ENCODE measurements around the gene OR8B8. TPM values are rescaled to one million over a fixed set of nuclear protein-coding genes. Genes with fewer than 3 reads are reported as not detected.

OR8B8 gene
- total RNA-seq, 5 donors from 2014 or later (not counting 1 experiment from before 2014, with no cell fraction given), result not detected

DNA sequence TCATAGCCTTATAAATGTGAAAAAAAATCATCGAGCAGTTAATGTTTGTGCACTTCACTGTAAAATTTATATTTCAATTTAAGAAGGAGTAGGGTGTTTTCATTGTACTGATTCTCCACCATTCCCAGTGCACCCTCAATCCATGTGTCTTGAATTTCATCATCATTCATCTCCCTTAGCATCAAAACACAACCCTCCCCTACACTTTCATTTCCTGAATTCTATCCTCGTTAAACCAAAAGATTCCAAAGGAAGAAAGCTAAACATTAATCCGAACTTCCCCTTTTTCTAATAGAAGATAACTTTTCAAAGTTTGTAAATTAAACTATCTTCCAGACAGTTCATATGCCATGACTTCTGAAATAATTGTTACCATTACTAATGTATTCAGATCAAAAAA is 34.1 kb upstream of the OR8B8 start:
- Histone ChIP-seq H3K9me3 (no peaks in the 10 kb centered on the region), H3K4me3 (ENCODE audit: control insufficient read depth in 1 of 2, extremely low read depth in 1 of 2, low read length in 1 of 2) (no peak overlapping the region), H3K27me3 (replicated peaks in 1 of 2; ENCODE audit: control insufficient read depth in 2 of 2, extremely low read depth in 1 of 2, insufficient read depth in 2 of 2, low read length in 1 of 2) (peaks cover 0 to 7% of the 10 kb centered on the region in 2 experiments), H3K36me3 (ENCODE audit: control insufficient read depth in 2 of 2, extremely low read depth in 1 of 2, insufficient read depth in 1 of 2, low read length in 1 of 2) (no peaks in the 10 kb centered on the region), H3K4me1 (ENCODE audit: control insufficient read depth in 1 of 2, extremely low read depth in 1 of 2, insufficient read depth in 2 of 2, low read length in 2 of 2) (no peaks in the 10 kb centered on the region), H3K27ac (ENCODE audit: low read length) (no peak overlapping the region)
- DNase-seq, result no peak
- H3K27ac Mint-ChIP-seq, result no peak overlapping the region
- POLR2A ChIA-PET, result no interaction called here
- peaks cover 21 to 45% of the 10 kb centered on the region in 2 donors for H3K27me3 Mint-ChIP-seq
- CTCF ChIA-PET, result no interaction called here
- no peaks in the 10 kb centered on the region for H3K9me3 Mint-ChIP-seq
- H3K36me3 Mint-ChIP-seq, result no peaks in the 10 kb centered on the region
- no CpG with 5 or more reads among the region's 3 CpGs for WGBS (ENCODE audit: insufficient coverage)
- no peak overlapping the region for H3K4me3 Mint-ChIP-seq
- ATAC-seq (replicated peaks in 1 of 4), result no peak
- H3K4me1 Mint-ChIP-seq, result peaks cover 9 to 12% (median 12%) of the 10 kb centered on the region in 3 donors

DNA sequence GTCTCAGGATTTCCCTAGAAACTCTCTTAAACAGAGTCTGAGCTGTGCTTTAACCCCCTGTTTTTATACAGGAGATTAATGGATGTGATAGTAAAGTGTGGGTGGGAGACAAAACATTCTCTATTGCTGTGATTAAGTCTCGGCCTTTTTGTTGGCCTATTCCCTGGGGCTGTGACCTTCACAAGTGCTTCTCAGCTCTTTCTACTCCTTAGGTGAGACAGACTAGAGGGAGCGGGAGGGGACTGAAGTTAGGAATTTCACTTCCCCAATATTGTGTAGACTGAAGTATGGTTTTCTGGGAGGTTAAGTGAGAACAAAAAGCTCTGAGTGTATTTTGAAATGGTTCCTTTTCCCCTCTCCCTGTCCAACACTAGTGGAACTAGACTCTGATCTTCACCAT is 29.8 kb upstream of the OR8B8 start:
- H3K4me3 Mint-ChIP-seq, result no peak overlapping the region
- no peak for DNase-seq

DNA sequence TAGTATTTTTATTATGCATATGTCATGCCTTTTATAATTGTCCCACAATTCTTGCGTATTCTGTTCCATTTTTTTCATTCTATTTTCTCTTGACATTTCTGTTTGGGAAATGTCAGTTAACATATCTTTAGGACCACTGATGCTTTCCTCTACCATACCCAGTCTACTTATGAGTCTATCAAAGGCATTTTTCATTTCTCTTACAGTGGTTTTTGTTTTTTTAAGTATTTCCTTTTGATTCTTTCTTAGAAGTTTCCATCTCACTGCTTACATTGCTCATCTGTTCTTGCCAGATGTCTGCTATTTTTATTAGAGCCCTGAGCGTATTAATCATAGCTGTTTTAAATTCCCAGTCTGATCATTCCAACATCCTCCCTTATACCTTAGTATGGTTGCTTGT is 29.3 kb upstream of the OR8B8 start:
- no peak for ATAC-seq (replicated peaks in 1 of 4)
- no peak overlapping the region for H3K4me3 Mint-ChIP-seq
- H3K27me3 Mint-ChIP-seq, result peaks cover 7 to 31% of the 10 kb centered on the region in 2 donors
- H3K9me3 Mint-ChIP-seq, result no peaks in the 10 kb centered on the region
- H3K4me1 Mint-ChIP-seq, result no peaks in the 10 kb centered on the region
- DNase-seq, result no peak
- H3K4me3 ChIP-seq (ENCODE audit: control insufficient read depth in 1 of 2, extremely low read depth in 1 of 2, low read length in 1 of 2), result no peak overlapping the region
- H3K27me3 ChIP-seq (replicated peaks in 1 of 2; ENCODE audit: control insufficient read depth in 2 of 2, extremely low read depth in 1 of 2, insufficient read depth in 2 of 2, low read length in 1 of 2), result peaks cover 0 to 4% of the 10 kb centered on the region in 2 experiments
- no peaks in the 10 kb centered on the region for H3K36me3 ChIP-seq (ENCODE audit: control insufficient read depth in 2 of 2, extremely low read depth in 1 of 2, insufficient read depth in 1 of 2, low read length in 1 of 2)
- no peak overlapping the region for H3K27ac Mint-ChIP-seq
- H3K9me3 ChIP-seq, result no peaks in the 10 kb centered on the region
- ChIA-PET POLR2A (no interaction called here), CTCF (no interaction called here)
- H3K4me1 ChIP-seq (ENCODE audit: control insufficient read depth in 1 of 2, extremely low read depth in 1 of 2, insufficient read depth in 2 of 2, low read length in 2 of 2), result no peaks in the 10 kb centered on the region
- WGBS (ENCODE audit: insufficient coverage), result no CpG with 5 or more reads among the region's 2 CpGs
- no peak overlapping the region for H3K27ac ChIP-seq (ENCODE audit: low read length)
- H3K36me3 Mint-ChIP-seq, result no peaks in the 10 kb centered on the region

More for the DNA sequence above, 29.8 kb upstream of the OR8B8 start:
- no peaks in the 10 kb centered on the region for H3K9me3 Mint-ChIP-seq
- no peak for ATAC-seq (replicated peaks in 1 of 4)
- WGBS (ENCODE audit: insufficient coverage), result no CpG with 5 or more reads among the region's 2 CpGs
- H3K4me1 Mint-ChIP-seq, result no peaks in the 10 kb centered on the region
- H3K27me3 Mint-ChIP-seq, result peaks cover 6 to 34% of the 10 kb centered on the region in 2 donors
- CTCF ChIA-PET, result no interaction called here
- no peak overlapping the region for H3K27ac Mint-ChIP-seq
- Histone ChIP-seq H3K4me3 (ENCODE audit: control insufficient read depth in 1 of 2, extremely low read depth in 1 of 2, low read length in 1 of 2) (no peak overlapping the region), H3K4me1 (ENCODE audit: control insufficient read depth in 1 of 2, extremely low read depth in 1 of 2, insufficient read depth in 2 of 2, low read length in 2 of 2) (no peaks in the 10 kb centered on the region), H3K36me3 (ENCODE audit: control insufficient read depth in 2 of 2, extremely low read depth in 1 of 2, insufficient read depth in 1 of 2, low read length in 1 of 2) (no peaks in the 10 kb centered on the region), H3K27ac (ENCODE audit: low read length) (no peak overlapping the region), H3K27me3 (replicated peaks in 1 of 2; ENCODE audit: control insufficient read depth in 2 of 2, extremely low read depth in 1 of 2, insufficient read depth in 2 of 2, low read length in 1 of 2) (peaks cover 0 to 4% of the 10 kb centered on the region in 2 experiments), H3K9me3 (no peaks in the 10 kb centered on the region)
- POLR2A ChIA-PET, result no interaction called here
- no peaks in the 10 kb centered on the region for H3K36me3 Mint-ChIP-seq

DNA sequence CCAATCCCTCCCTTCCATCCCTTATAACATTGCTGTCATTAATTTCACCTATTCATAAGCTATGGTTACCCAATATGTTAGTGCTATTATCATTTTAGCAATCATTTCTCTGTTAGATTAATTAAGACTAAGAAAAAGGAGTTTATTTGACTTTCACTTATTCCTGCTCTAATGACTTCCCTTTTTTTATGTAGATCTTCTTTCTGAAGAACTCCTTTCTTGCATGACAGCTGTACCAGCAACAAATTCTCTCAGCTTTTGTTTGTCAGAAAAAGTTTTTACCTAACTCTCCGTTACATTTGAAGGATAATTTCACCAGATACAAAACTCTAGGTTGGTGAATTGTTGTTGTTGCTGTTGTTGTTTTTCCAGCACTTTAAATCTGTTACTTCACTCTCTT is 28.6 kb upstream of the OR8B8 start:
- POLR2A ChIA-PET, result no interaction called here
- whole genome bisulfite sequencing (ENCODE audit: insufficient coverage), result no CpG with 5 or more reads among the region's 1 CpG
- CTCF ChIA-PET, result no interaction called here
- Histone ChIP-seq H3K4me1 (ENCODE audit: control insufficient read depth in 1 of 2, extremely low read depth in 1 of 2, insufficient read depth in 2 of 2, low read length in 2 of 2) (no peaks in the 10 kb centered on the region), H3K27ac (ENCODE audit: low read length) (no peak overlapping the region), H3K9me3 (no peaks in the 10 kb centered on the region), H3K36me3 (ENCODE audit: control insufficient read depth in 2 of 2, extremely low read depth in 1 of 2, insufficient read depth in 1 of 2, low read length in 1 of 2) (no peaks in the 10 kb centered on the region), H3K4me3 (ENCODE audit: control insufficient read depth in 1 of 2, extremely low read depth in 1 of 2, low read length in 1 of 2) (no peak overlapping the region), H3K27me3 (replicated peaks in 1 of 2; ENCODE audit: control insufficient read depth in 2 of 2, extremely low read depth in 1 of 2, insufficient read depth in 2 of 2, low read length in 1 of 2) (peaks cover 0 to 4% of the 10 kb centered on the region in 2 experiments)
- DNase-seq, result no peak
- ATAC-seq (replicated peaks in 1 of 4), result no peak
- no peak overlapping the region for H3K27ac Mint-ChIP-seq
- no peaks in the 10 kb centered on the region for H3K9me3 Mint-ChIP-seq
- H3K36me3 Mint-ChIP-seq, result no peaks in the 10 kb centered on the region
- H3K4me3 Mint-ChIP-seq, result no peak overlapping the region
- peaks cover 7 to 28% of the 10 kb centered on the region in 2 donors for H3K27me3 Mint-ChIP-seq
- H3K4me1 Mint-ChIP-seq, result no peaks in the 10 kb centered on the region

DNA sequence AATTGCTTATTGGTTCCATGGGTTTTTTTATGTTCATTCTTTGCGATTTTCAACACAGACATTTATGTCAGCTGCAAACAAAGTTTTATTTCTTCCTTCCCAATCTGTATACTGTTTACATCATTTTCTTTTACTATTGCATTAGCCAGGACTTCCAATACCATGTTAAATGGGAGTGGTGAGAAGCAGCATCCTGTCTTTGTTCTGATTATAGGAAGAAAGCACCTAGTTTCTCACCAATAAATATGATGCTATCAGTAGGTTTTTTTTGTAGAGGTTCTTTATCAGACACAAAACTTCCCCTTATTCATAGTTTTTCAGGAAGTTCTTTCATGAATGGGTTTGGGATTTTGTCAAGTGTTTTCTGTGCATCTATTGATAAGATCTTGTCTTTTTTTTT is 28.0 kb upstream of the OR8B8 start:
- Mint-ChIP-seq H3K36me3 (no peaks in the 10 kb centered on the region), H3K27ac (no peak overlapping the region), H3K27me3 (peaks cover 7 to 25% of the 10 kb centered on the region in 2 donors), H3K4me3 (no peak overlapping the region), H3K4me1 (no peaks in the 10 kb centered on the region), H3K9me3 (no peaks in the 10 kb centered on the region)
- no peaks in the 10 kb centered on the region for H3K9me3 ChIP-seq
- no peak overlapping the region for H3K27ac ChIP-seq (ENCODE audit: low read length)
- CTCF ChIA-PET, result no interaction called here
- no peak overlapping the region for H3K4me3 ChIP-seq (ENCODE audit: control insufficient read depth in 1 of 2, extremely low read depth in 1 of 2, low read length in 1 of 2)
- no peaks in the 10 kb centered on the region for H3K36me3 ChIP-seq (ENCODE audit: control insufficient read depth in 2 of 2, extremely low read depth in 1 of 2, insufficient read depth in 1 of 2, low read length in 1 of 2)
- H3K27me3 ChIP-seq (replicated peaks in 1 of 2; ENCODE audit: control insufficient read depth in 2 of 2, extremely low read depth in 1 of 2, insufficient read depth in 2 of 2, low read length in 1 of 2), result no peaks in the 10 kb centered on the region
- no peak for ATAC-seq (replicated peaks in 1 of 4)
- H3K4me1 ChIP-seq (ENCODE audit: control insufficient read depth in 1 of 2, extremely low read depth in 1 of 2, insufficient read depth in 2 of 2, low read length in 2 of 2), result no peaks in the 10 kb centered on the region
- POLR2A ChIA-PET, result interaction anchor here in 1 of 2 donors (0.6 kb wide), 1 partner anchor 30 kb away, joined by 4 read pairs; no protein-coding TSS in a partner anchor
- no peak for DNase-seq
- WGBS (ENCODE audit: insufficient coverage), result no CpG with 5 or more reads among the region's 1 CpG

DNA sequence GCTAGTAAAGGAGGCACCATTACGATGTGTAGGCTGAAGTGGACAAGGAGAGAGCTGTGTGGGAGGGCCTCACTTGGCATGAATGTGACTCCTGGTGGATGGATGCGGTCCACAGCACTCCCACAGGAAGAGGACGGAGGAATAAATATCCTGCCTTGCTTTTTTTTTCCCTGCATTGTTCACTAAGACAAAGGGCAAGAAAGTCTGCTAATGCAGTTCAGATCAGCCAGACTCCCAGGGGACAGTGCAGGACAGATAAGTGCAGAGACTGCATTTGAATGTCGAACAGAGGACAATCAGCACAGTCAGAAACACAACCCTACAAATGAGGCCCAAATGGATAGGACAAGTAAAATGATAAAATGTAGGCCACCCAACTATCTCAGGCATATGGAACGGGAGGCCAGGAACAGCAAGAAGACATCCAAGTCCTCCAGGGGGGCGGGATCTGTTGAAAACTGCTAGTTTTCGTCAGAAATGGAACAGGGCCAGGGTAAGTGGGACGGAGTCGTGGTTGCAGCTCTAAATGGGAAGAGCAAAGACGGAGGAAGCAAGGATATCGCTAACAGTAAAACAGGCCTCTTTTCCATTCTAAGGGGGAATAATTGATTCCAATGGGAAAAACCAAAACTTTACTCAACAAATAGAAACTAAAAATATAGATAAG is 25.2 kb upstream of the OR8B8 start:
- POLR2A ChIA-PET, result no interaction called here

More for the DNA sequence above, 25.2 kb upstream of the OR8B8 start:
- Mint-ChIP-seq H3K9me3 (no peaks in the 10 kb centered on the region), H3K36me3 (no peaks in the 10 kb centered on the region), H3K27me3 (peaks cover 3 to 12% of the 10 kb centered on the region in 2 donors), H3K27ac (no peak overlapping the region), H3K4me3 (no peak overlapping the region), H3K4me1 (no peaks in the 10 kb centered on the region)
- H3K9me3 ChIP-seq, result no peaks in the 10 kb centered on the region
- no peak overlapping the region for H3K4me3 ChIP-seq (ENCODE audit: control insufficient read depth in 1 of 2, extremely low read depth in 1 of 2, low read length in 1 of 2)
- DNase-seq (no peak), ATAC-seq (replicated peaks in 1 of 4) (no peak)
- no peak overlapping the region for H3K27ac ChIP-seq (ENCODE audit: low read length)
- no peaks in the 10 kb centered on the region for H3K4me1 ChIP-seq (ENCODE audit: control insufficient read depth in 1 of 2, extremely low read depth in 1 of 2, insufficient read depth in 2 of 2, low read length in 2 of 2)
- no peaks in the 10 kb centered on the region for H3K27me3 ChIP-seq (replicated peaks in 1 of 2; ENCODE audit: control insufficient read depth in 2 of 2, extremely low read depth in 1 of 2, insufficient read depth in 2 of 2, low read length in 1 of 2)
- CTCF ChIA-PET, result interaction anchor here in 1 of 2 donors (0.6 kb wide), 1 partner anchor 137 kb away, joined by 3 read pairs; no protein-coding TSS in a partner anchor
- no peaks in the 10 kb centered on the region for H3K36me3 ChIP-seq (ENCODE audit: control insufficient read depth in 2 of 2, extremely low read depth in 1 of 2, insufficient read depth in 1 of 2, low read length in 1 of 2)
- WGBS (ENCODE audit: insufficient coverage), result 74% methylated on average over 6 of the region's 11 CpGs
